WTC11 (cell line): Measurements from ENCODE around the gene RHOH.

ENCODE experiments used
- CTCF ChIP-seq: fragments of 200-600 bp; IDR thresholded peaks from 2 replicates; pipeline ENCODE4 v1.8.0; 2022; ENCODE audit warnings: antibody characterized with exemption
- NFE2L1 ChIP-seq: sonication (generic); formaldehyde crosslinking; IDR thresholded peaks from 2 replicates; pipeline ENCODE4 v1.8.1; 2023; ENCODE audit warnings: missing genetic modification reagents
- ZNF138 ChIP-seq: sonication (generic); formaldehyde crosslinking; conservative IDR thresholded peaks from 2 replicates; pipeline ENCODE4 v1.8.1; 2022; ENCODE audit warnings: mild to moderate bottlenecking, moderate library complexity, missing genetic modification reagents

DNA sequence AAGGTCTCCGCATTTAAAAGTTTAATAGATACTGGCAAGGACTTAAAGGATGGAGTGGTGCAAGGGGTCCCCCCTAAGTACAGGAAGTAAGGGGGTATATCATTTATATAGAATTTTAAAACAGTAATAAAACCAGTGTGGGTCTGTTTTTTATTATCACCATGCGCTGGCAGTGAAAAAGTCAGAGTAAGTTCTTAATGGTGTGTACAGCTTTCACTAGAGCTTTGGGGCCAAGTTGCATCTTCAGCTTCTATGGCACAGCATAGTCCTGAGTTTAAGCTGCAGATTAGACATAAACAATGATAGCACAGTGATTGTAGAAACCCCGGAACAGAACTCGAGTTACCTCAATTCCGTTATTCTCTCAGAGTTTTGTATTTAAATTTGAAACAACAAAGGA lies 27.6 kb downstream of the RHOH start:
- no peak for TF ChIP-seq CTCF
- no peak for TF ChIP-seq ZNF138 (CRISPR knock-in tag)
- no peak for TF ChIP-seq NFE2L1 (CRISPR knock-in tag)
